Ramos (cell line): ENCODE measurements around the gene MTOR.
"Not testable (repeated sequence)": the region's sequence is repeated elsewhere in the genome, so short reads cannot be mapped to it uniquely, and the experiment has no call there.

ENCODE experiments used
- in situ Hi-C: fragments of 300-500 bp; cut with MboI; formaldehyde crosslinking; loops from one replicate; pipeline ENCODE4 v1.14.3; 2022; ENCODE audit warnings: low sequenced_read_pairs; ENCODE audit not compliant: unreplicated experiment

Gene MTOR

DNA sequence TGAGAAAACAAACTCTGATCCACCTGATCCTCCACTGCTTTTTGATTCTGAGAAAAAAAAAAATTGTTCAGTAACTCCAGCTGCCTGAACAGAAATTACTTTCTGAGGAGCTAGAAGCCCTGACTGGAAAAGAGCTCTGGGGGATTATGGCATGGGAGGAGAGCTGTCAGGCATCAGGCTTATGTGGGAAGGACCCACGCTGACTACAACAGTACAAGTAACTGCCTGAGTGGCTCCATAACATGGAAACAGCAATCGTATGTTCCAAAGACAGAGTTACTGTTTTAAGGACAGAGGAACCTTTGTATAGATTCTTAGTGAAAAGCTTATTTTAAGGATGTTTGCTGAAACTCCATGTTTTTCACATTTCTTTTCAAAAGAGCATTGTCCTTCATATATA, 74.4 kb downstream of the MTOR start:
- in situ Hi-C loops: no loop called here

GRCh38 chr1:11187494-11187893, 74.9 kb downstream of the MTOR start:
- in situ Hi-C loops: no loop called here

GRCh38 chr1:11187000-11187399, 75.4 kb downstream of the MTOR start:
- in situ Hi-C loops: no loop called here

GRCh38 chr1:11184973-11185372, 77.4 kb downstream of the MTOR start:
- in situ Hi-C loops: no loop called here

- in situ Hi-C loops: no loop called here
Measured at GRCh38 chr1:11182884-11183283, 79.5 kb downstream of the MTOR start.

GRCh38 chr1:11180342-11180744, 82.0 kb downstream of the MTOR start:
- in situ Hi-C loops: no loop called here

DNA sequence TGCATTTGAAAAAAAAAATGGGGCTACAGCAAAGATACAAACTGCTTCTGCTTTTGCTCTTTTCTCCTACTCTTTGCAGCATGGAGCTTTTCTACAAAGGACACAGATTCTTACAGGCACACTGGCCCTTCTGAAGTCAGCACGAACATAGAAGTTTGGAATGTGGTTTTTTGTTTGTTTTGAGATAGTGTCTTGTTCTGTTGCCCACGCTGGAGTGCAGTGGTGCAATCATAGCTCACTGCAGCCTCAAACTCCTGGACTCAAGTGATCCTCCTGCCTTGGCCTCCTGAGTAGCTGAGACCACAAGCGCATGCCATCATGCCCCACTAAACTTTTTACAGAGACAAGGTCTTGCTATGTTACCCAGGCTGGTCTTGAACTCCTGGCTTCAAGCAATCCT, 82.6 kb downstream of the MTOR start:
- in situ Hi-C loops: not testable (repeated sequence)

DNA sequence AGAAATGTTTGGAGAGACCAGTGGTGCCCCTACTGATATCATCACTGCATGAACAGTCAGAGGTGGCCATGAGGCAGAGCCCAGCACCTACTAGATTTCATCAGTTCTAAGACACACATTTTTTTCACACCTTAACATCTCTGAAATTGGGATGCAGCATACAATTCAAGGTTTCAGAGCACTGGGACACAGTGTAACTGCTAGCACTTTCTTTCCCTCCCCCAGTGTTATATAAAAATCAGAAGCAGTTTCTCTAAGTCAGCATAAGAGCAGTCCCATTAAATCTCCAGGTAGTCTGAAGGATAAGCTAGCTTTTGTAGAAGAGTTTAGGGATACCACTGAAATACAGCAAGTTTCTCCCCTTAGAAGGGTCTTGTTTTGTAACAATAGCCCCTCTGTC, 83.2 kb downstream of the MTOR start:
- in situ Hi-C loops: no loop called here

DNA sequence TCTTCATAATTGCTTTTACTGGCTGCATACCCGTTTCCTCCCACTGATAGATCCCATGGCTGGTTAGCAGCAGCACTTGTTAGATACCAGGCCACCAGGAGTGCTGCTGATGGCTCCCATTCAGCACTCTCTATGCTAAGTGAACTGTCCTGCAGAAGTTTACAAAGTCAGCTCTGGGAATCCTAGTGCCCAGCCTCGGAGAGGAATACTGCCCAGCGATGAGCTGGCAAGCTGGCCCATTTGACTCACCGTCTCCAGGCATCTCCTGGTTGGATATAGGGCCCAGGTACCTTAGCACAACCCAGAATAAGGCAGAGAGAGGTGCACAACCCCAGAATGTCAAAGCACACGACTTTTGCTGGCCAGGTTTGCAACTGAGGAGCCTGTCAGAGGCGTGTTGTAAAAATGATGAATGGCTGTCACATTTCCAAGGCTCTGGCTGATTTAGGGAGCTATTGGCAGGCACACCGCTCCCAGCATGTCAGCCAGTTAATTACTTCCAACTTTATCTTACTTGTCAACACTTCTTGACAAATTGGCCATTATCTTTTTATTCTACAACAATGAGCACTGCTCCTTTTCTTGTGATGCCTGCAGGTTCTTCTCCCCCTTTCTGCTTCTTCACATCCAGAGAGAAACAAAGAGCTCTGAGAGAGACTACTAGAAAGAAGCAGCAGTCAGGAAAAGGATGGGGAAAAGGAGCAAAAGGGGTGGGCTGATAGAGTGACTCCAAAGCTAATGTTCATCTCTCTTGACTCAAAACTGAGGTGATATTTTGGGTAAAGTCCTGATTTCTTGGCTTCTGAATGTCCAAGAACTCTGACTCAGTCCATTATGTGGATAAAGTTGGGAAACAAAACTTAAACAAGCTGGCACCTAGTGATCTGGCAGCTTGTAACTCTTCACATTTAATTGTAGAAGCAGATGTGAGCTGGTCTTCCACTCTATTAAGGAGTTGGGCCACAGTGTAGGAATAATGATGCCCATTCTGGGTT, 84.0 kb downstream of the MTOR start:
- in situ Hi-C loops: no loop called here

DNA sequence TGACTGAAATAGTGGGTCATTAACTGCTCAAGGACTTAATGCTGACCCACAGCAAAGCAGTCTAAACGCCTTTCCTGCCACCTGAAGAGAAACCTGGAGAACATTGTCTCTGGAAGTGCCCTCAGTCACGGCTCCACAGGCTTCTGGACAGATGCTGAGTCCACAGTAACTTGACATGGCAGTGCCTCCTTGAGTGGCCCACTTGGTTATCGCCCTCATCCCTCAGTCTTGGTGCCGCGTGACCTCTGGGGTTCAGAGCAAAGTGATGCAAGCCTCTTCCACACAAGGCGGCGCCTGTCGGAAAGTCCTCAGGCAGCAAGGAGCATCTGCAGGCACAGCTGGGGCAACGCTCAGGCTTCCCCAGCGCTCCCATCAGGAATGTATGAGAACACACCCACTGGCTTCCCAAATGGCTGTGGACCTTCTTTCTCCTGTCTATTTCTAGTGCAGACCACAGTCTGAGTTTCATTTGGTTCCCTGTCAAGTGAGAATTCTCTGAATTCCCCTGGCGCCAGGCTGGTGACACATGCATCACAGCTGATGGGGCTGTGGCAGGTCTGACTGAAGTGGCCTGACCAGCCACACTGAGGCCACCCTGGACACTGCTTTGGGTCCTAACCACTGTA, 86.2 kb downstream of the MTOR start:
- in situ Hi-C loops: no loop called here

DNA sequence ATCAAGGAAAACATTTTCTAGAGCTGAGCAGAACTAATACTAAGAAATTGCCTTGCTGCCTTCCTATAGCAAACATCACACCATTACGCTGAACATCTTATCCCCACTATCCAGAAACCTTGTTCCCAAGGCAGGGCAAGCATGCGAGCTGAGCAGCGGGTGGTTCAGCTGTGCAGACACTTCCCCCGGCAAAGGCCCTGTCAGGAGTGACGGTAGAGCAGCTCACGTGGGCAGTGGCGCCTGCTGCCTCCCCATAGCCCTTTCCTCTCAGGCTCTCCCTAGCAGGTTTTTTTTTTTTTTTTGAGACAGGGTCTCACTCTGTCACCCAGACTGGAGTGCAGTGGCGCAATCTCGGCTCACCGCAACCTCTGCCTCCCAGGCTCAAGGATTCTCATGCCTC, 86.9 kb downstream of the MTOR start:
- in situ Hi-C loops: no loop called here

- in situ Hi-C loops: no loop called here
Measured at GRCh38 chr1:11174261-11174942, 87.9 kb downstream of the MTOR start.

GRCh38 chr1:11170102-11170501, 92.2 kb downstream of the MTOR start:
- in situ Hi-C loops: no loop called here

GRCh38 chr1:11169202-11169601, 93.1 kb downstream of the MTOR start:
- in situ Hi-C loops: no loop called here

DNA sequence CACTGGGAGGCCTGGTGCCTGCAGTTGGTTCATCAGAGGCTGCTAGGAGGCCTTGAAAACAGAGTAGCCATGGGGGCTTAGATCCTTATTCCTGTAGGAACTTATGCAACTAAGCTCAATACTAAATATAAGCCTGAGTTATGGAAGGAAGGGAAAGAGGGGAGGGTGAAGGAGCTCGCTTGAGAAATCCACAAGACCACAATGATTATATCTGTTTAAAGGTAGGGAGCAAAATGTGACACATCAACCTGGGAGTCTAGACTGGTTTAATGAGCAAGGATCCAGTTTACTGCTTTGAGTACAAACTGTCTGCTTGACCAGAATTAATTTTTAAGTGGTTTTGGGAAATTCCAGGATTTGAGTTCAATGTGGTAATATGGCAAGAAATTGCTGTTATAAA, 93.6 kb downstream of the MTOR start:
- in situ Hi-C loops: no loop called here

DNA sequence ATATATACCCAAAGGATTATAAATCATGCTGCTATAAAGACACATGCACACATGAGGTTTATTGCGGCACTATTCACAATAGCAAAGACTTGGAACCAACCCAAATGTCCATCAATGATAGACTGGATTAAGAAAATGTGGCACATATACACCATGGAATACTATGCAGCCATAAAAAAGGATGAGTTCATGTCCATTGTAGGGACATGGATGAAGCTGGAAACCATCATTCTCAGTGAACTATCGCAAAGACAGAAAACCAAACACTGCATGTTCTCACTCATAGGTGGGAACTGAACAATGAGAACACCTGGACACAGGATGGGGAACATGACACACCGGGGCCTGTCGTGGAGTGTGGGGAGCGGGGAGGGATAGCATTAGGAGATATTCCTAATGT, 95.6 kb downstream of the MTOR start:
- in situ Hi-C loops: not testable (repeated sequence)

GRCh38 chr1:11162752-11163151, 99.6 kb downstream of the MTOR start:
- in situ Hi-C loops: not testable (repeated sequence)

- in situ Hi-C loops: no loop called here
Measured at GRCh38 chr1:11158720-11159321, 103.5 kb downstream of the MTOR start.

- in situ Hi-C loops: no loop called here
Measured at GRCh38 chr1:11158291-11158690, 104.1 kb downstream of the MTOR start.

DNA sequence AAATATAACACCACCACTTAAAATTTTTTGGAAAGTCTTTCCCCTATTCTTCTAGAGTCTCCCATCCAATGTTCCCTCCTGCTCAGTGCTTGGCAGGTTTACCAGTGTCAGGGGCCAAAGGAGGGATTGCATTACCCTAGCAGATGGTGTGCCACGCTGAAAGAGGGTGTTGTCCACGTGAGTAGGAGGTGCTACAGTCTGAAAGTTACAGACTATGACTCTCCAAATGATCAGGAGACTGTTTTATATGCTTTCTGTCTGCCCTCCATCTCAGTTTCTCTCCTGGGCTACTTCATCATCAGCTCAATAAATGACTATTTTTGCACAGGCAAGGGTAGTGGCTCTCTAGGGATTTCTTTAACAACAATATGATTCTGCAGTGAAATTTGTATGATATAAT, 104.5 kb downstream of the MTOR start:
- in situ Hi-C loops: no loop called here

DNA sequence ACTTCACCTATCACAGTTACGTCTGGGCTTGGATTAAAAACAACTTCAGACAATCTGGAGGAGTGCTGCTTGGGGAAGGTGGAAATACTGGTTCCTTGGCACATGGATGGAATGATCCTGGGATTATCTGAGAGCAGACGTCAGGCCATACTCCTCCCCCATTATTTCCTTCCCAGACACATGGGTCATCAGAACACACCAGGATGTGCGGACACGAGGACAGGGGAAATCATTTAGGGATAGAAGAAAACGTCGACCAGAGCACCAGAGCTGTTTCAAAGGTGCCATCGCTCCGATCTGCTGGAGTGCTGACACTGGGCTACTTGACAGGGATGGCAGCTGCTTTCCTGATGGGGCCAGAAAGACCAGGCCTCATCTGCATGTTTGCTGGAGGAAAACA, 105.0 kb downstream of the MTOR start:
- in situ Hi-C loops: no loop called here
